Spleen (tissue), 11 donors: Measurements from ENCODE around the gene C16orf86. TPM values are rescaled to one million over a fixed set of nuclear protein-coding genes. Genes with fewer than 3 reads are reported as not detected.
A peak's percentile ranks its signal among the peaks of the same experiment; 100 is the strongest.

Experiments
- DNase-seq: peaks from one replicate; pipeline ENCODE4 v3.0.0-alpha.2; 2020
- H3K27ac ChIP-seq, 8 donors: fragments of 200-600 bp; sonication (generic) in 7 of 8; 1 replicate in 4 of 8; 2 replicates in 4 of 8; pipeline versions ENCODE4 v1.5.0 to v1.8.0; 2016 to 2021; ENCODE audit warnings: inconsistent platforms in 4 of 8, mild to moderate bottlenecking in 4 of 8, moderate library complexity in 1 of 8
- H3K27me3 ChIP-seq, 7 donors: fragments of 200-600 bp; sonication (generic) in 6 of 7; replicated peaks in 1 of 7; 1 replicate in 4 of 7; 2 replicates in 3 of 7; pipeline versions ENCODE4 v1.5.0 to v1.8.0; 2016 to 2021; ENCODE audit warnings: inconsistent platforms in 3 of 7, mild to moderate bottlenecking in 1 of 7
- H3K36me3 ChIP-seq, 6 donors: fragments of 200-600 bp; sonication (generic) in 5 of 6; 1 replicate in 4 of 6; 2 replicates in 2 of 6; pipeline versions ENCODE4 v1.5.0 to v1.8.0; 2016 to 2021; ENCODE audit warnings: inconsistent platforms in 2 of 6
- H3K4me1 ChIP-seq, 6 donors: fragments of 200-600 bp; sonication (generic) in 5 of 6; 1 replicate in 3 of 6; 2 replicates in 3 of 6; pipeline versions ENCODE4 v1.5.0 to v1.8.0; 2016 to 2021; ENCODE audit warnings: inconsistent platforms in 3 of 6
- H3K4me3 ChIP-seq, 8 donors: fragments of 200-600 bp; sonication (generic) in 7 of 8; 1 replicate in 4 of 8; 2 replicates in 4 of 8; pipeline versions ENCODE4 v1.5.0 to v1.8.0; 2016 to 2021; ENCODE audit warnings: inconsistent platforms in 4 of 8, mild to moderate bottlenecking in 4 of 8, moderate library complexity in 2 of 8
- H3K9me3 ChIP-seq, 8 donors: fragments of 200-600 bp; sonication (generic) in 7 of 8; 1 replicate in 4 of 8; 2 replicates in 4 of 8; pipeline versions ENCODE4 v1.5.0 to v1.8.0; 2016 to 2021; ENCODE audit warnings: inconsistent platforms in 4 of 8
- POLR2A ChIP-seq, 3 donors: fragments of 450-650 bp; IDR thresholded peaks; one replicate each; pipeline ENCODE4 v1.5.1; 2017; ENCODE audit warnings: antibody characterized with exemption in 3 of 3, mild to moderate bottlenecking in 1 of 3
- POLR2AphosphoS5 ChIP-seq, 3 donors: sonication (generic); formaldehyde crosslinking; IDR thresholded peaks; one replicate each; pipeline ENCODE4 v1.5.1; 2017; ENCODE audit warnings: antibody characterized with exemption in 3 of 3
- WGBS, 5 donors: extraction: QIAGEN DNeasy Blood & Tissue Kit in 3 of 5; methylation state at CpG; one replicate each; pipeline versions ENCODE4 v1.1.5 to v1.1.7; 2013 to 2018; 5-methylcytosine and 5-hydroxymethylcytosine counted together
- intact Hi-C: fragments of 100-400 bp; cut with DNase I; formaldehyde crosslinking; loops from one replicate; pipeline ENCODE4 v1.15.0; 2023; ENCODE audit warnings: low total_unique reads
- polyA plus RNA-seq, 3 donors: library from polyadenylated mRNA; stranded (reverse); fragments of 200-250 nt; gene quantifications; one replicate each; pipeline ENCODE4 v1.2.1, GENCODE V29; 2013
- total RNA-seq, 7 donors: library from RNA; depleted of rRNA in 3 of 7; stranded (reverse); fragments of >200 nt in 3 of 7; fragmentation: NEBNext Ultra II Directional in 4 of 7; extraction: Animal tissue kit (Norgen Biotek cat#: 25700) in 4 of 7; gene quantifications; one replicate each; pipeline versions ENCODE4 v1.1.0 to v1.2.1, GENCODE V29; 2016 to 2021
- TF ChIP-seq, protein P1 (sequence below), 11 experiments: fragments of 200-600 bp in 7 of 11; fragments of 450-650 bp in 4 of 11; sonication (generic) in 4 of 11; IDR thresholded peaks in 8 of 11; conservative IDR thresholded peaks in 3 of 11; 1 replicate in 7 of 11; 2 replicates in 4 of 11; pipeline versions ENCODE4 v1.4.0 to v1.8.0; 2016 to 2021; ENCODE audit warnings: antibody characterized with exemption in 11 of 11, inconsistent platforms in 4 of 11, mild to moderate bottlenecking in 1 of 11
- donor health status: healthy with polysubstance abuse.
- donor health status: DM: no; HTN: no; CAD: no; lungs with moderate emphysema.
- donor health status: DM: no; HTN: no; CAD: no.
- donor health status: Bipolar disorder and iron deficiency.
- donor health status: healthy.
- donor health status: DM: no; HTN: no; CAD: no.
- donor health status: DM: yes; HTN: yes; CAD: no.

Gene C16orf86
- total and polyA plus RNA-seq, 10 donors: 5.2 to 17.3 (median 8.9) TPM

DNA sequence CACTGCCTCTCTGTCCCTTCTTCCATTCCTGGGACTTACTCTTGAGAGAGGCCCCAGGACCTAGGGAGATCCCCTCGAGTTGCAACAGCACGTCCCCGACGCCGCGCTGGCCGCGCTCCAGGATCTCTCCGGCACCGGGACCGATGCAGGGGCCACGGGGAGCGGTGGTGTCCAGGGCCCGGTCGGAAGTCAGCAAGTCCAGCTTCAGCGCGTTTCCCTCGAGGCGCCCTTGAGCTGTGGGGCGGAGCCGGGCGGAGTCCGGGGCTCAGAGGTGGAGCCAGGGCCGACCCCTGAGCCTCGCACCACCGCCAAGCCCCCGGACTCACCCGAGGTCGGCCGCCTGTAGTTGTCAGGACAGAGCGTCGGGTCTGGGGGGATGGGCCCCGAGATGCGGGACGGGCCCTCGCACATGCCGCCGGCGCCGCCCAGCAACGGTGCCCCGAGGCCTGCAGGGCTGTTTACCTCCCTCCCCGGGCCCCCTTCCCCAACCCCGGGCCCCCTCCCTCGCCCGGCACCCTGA is 522 bp upstream of the C16orf86 start:
- Histone ChIP-seq H3K4me1 (peaks cover 30 to 82% (median 54%) of the 10 kb centered on the region in 6 donors), H3K4me3 (peak overlapping the region; percentile 65 to 84 (median 80)), H3K27ac (peak overlapping the region; percentile 74 to 95 (median 90)), H3K36me3 (peaks cover 0 to 30% (median 0%) of the 10 kb centered on the region in 6 donors), H3K9me3 (no peaks in the 10 kb centered on the region), H3K27me3 (no peaks in the 10 kb centered on the region)
- DNase-seq: peak; percentile 89
- 1 to 2% (median 1%) methylated on average over 15 to 46 of the region's 46 CpGs for WGBS, 5 donors
- intact Hi-C loops: no loop called here
- TF ChIP-seq, protein P1, sequence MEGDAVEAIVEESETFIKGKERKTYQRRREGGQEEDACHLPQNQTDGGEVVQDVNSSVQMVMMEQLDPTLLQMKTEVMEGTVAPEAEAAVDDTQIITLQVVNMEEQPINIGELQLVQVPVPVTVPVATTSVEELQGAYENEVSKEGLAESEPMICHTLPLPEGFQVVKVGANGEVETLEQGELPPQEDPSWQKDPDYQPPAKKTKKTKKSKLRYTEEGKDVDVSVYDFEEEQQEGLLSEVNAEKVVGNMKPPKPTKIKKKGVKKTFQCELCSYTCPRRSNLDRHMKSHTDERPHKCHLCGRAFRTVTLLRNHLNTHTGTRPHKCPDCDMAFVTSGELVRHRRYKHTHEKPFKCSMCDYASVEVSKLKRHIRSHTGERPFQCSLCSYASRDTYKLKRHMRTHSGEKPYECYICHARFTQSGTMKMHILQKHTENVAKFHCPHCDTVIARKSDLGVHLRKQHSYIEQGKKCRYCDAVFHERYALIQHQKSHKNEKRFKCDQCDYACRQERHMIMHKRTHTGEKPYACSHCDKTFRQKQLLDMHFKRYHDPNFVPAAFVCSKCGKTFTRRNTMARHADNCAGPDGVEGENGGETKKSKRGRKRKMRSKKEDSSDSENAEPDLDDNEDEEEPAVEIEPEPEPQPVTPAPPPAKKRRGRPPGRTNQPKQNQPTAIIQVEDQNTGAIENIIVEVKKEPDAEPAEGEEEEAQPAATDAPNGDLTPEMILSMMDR (IDR thresholded peaks at IDR 0.05 in 8 of 11, conservative IDR thresholded peaks at IDR 0.05 in 3 of 11): no peak
- TF ChIP-seq POLR2AphosphoS5 (IDR thresholded peaks at IDR 0.05): peak in 1 of 3 donors; percentile 3

DNA sequence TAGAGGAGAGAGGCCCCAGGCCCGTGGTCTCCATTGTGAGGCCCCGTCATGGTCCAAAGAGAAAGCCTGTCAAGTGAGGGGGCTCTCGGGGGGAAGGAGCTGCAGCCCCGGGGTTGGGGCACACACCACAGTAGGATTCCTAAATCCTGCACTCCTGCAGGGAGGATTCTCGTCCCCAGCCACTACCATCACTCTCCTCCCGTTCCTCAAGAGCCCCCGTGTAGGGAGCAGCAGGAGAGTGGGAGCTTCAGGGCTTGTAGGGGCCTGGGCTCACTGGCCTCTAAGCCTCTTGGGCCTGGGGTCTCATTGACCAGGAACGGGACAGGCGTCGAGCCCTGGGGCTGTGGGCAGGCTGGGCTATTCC is 821 bp downstream of the C16orf86 start:
- H3K4me3 ChIP-seq: peak overlapping the region; percentile 65 to 84 (median 80)

DNA sequence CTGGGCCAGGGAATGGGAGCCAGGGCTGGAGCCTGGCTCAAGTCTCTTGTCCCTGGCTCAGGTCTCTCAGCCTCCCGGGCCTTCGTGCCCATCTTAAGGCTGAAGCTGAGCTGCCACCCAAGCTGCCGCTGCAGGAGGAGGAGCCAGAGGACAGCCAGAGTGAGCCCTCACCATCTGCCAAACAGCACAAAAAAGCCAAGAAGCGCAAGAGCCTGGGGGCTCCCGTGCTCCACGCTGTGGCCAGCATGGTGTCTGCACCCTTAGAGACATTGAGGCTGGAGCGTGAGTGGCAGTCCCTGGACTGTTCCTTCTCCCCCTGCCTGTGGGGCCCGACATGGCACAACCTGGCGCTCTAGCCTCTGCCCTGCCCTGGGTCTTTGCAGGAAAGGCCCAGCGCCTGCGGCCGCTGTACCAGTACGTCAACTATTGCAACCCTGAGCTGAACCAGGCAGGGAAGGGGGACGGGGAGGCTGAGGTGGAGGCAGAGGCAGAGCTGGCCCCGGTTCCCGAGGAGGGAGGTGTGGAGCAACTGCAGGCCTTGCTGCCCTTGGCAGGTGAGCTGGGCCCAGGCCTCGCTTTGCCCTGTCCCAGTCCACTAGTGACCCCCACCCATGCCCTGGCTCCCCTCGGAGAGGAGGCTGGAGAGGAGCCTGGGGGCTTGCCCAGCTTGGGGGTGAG is 1.3 kb downstream of the C16orf86 start:
- Histone ChIP-seq H3K36me3 (peaks cover 0 to 18% (median 0%) of the 10 kb centered on the region in 6 donors), H3K4me1 (peaks cover 27 to 88% (median 60%) of the 10 kb centered on the region in 6 donors), H3K27me3 (no peaks in the 10 kb centered on the region), H3K27ac (peak overlapping the region; percentile 74 to 95 (median 90)), H3K9me3 (no peaks in the 10 kb centered on the region), H3K4me3 (peak overlapping the region in 6 of 8 donors; percentile 75 to 84 (median 80))
- peak; percentile 77 to 80 (median 77) for TF ChIP-seq POLR2AphosphoS5 (IDR thresholded peaks at IDR 0.05)
- no peak for TF ChIP-seq POLR2A (IDR thresholded peaks at IDR 0.05)
- TF ChIP-seq, protein P1 (IDR thresholded peaks at IDR 0.05 in 8 of 11, conservative IDR thresholded peaks at IDR 0.05 in 3 of 11): peak; percentile 69 to 91 (median 86)
- intact Hi-C loops: no loop called here
- 24 to 29% (median 27%) methylated on average over 13 to 18 of the region's 18 CpGs for WGBS, 5 donors
- peak; percentile 93 for DNase-seq

More for the DNA sequence above, 821 bp downstream of the C16orf86 start:
- peaks cover 0 to 23% (median 0%) of the 10 kb centered on the region in 6 donors for H3K36me3 ChIP-seq
- intact Hi-C loops: no loop called here
- no peaks in the 10 kb centered on the region for H3K9me3 ChIP-seq
- TF ChIP-seq POLR2AphosphoS5 (IDR thresholded peaks at IDR 0.05): no peak
- no peak for TF ChIP-seq POLR2A (IDR thresholded peaks at IDR 0.05)
- TF ChIP-seq, protein P1 (IDR thresholded peaks at IDR 0.05 in 8 of 11, conservative IDR thresholded peaks at IDR 0.05 in 3 of 11): no peak
- 43 to 57% (median 46%) methylated on average over 5 to 10 of the region's 10 CpGs for WGBS, 5 donors
- no peaks in the 10 kb centered on the region for H3K27me3 ChIP-seq
- H3K27ac ChIP-seq: peak overlapping the region; percentile 74 to 95 (median 90)
- no peak for DNase-seq
- peaks cover 24 to 84% (median 54%) of the 10 kb centered on the region in 6 donors for H3K4me1 ChIP-seq

DNA sequence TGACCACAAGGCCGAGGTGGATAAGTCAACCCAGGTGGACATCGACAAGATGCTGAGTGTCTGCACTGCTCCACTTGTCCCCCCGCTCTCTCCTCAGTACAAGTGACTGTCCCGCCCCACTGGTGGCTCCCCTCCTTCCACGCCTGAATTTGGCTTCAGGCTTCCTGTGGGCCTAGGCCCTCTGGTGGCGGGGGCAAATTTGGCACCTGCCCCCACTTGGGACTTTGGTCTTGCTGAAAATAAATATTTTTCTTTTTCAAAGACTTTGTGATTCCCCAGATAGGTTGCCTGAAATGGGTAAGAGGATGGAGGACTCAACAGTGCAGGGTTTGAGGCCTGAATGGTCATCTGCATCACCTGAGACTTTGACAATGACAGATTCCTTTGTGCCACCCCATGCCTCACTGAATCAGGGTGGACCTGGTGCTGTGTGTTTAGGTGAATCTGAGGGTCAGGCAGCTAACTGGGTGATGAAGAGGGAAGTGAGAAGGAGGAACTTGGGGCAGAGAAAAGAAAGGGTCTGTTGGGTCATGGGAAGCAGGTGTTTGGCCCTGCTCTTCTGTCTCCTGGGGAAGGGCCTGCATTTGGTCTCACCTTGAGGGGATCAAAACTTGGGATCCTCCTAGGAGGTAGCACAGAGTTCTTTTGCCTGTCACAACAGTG is 2.0 kb downstream of the C16orf86 start:
- Histone ChIP-seq H3K36me3 (peaks cover 0 to 12% (median 0%) of the 10 kb centered on the region in 6 donors), H3K9me3 (no peaks in the 10 kb centered on the region), H3K27ac (peak overlapping the region; percentile 24 to 95 (median 90)), H3K27me3 (no peaks in the 10 kb centered on the region), H3K4me3 (peak overlapping the region in 1 of 8 donors; percentile 79), H3K4me1 (peaks cover 33 to 88% (median 66%) of the 10 kb centered on the region in 6 donors)
- TF ChIP-seq, protein P1 (IDR thresholded peaks at IDR 0.05 in 8 of 11, conservative IDR thresholded peaks at IDR 0.05 in 3 of 11): peak in 2 of 11 experiments; percentile 4 to 5
- TF ChIP-seq POLR2A (IDR thresholded peaks at IDR 0.05) (no peak), POLR2AphosphoS5 (IDR thresholded peaks at IDR 0.05) (no peak)
- intact Hi-C loops: no loop called here
- no peak for DNase-seq
- WGBS, 5 donors: 58 to 81% (median 74%) methylated on average over 4 to 6 of the region's 6 CpGs
